ENCODE measurements around the gene CLIP1.

CLIP1 gene

DNA sequence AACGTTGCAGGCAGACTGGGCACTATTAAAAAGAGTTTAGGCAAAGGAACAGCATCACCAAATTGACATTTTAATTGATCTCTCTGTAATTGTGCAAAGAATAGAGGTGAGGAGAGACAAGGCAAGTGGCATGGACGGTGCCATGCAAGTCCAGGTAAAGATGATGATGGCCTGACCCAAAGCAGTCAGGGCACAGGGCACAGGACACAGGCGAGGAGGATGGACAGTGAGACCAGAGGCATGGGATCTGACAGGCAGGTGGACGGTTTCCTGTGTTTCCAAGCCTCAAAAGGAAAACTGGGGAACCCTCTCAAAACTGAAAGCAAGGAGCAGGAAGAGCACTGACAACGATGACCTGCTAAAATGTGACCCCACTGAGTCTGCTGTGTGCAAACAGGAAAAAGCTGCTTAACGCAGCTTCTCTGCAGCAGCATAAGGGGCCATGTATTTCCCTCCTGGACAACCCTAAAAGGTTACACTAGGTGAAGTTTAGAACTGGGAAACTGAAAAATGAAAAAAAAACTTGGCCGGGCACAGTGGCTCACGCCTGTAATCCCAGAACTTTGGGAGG, 50.9 kb downstream of the CLIP1 start:
- TF ChIP-seq TCF12 (IDR thresholded peaks at IDR 0.05; ENCODE audit: low read depth) = no peak
- TF ChIP-seq, protein P1, sequence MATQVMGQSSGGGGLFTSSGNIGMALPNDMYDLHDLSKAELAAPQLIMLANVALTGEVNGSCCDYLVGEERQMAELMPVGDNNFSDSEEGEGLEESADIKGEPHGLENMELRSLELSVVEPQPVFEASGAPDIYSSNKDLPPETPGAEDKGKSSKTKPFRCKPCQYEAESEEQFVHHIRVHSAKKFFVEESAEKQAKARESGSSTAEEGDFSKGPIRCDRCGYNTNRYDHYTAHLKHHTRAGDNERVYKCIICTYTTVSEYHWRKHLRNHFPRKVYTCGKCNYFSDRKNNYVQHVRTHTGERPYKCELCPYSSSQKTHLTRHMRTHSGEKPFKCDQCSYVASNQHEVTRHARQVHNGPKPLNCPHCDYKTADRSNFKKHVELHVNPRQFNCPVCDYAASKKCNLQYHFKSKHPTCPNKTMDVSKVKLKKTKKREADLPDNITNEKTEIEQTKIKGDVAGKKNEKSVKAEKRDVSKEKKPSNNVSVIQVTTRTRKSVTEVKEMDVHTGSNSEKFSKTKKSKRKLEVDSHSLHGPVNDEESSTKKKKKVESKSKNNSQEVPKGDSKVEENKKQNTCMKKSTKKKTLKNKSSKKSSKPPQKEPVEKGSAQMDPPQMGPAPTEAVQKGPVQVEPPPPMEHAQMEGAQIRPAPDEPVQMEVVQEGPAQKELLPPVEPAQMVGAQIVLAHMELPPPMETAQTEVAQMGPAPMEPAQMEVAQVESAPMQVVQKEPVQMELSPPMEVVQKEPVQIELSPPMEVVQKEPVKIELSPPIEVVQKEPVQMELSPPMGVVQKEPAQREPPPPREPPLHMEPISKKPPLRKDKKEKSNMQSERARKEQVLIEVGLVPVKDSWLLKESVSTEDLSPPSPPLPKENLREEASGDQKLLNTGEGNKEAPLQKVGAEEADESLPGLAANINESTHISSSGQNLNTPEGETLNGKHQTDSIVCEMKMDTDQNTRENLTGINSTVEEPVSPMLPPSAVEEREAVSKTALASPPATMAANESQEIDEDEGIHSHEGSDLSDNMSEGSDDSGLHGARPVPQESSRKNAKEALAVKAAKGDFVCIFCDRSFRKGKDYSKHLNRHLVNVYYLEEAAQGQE (IDR thresholded peaks at IDR 0.05; ENCODE audit: low read depth) = no peak
- no peak for TF ChIP-seq YY1 (IDR thresholded peaks at IDR 0.05; ENCODE audit: low read depth)
- TF ChIP-seq CEBPB (IDR thresholded peaks at IDR 0.05) = no peak
- no peak for TF ChIP-seq FOXM1 (IDR thresholded peaks at IDR 0.05; ENCODE audit: borderline replicate concordance, low read depth)

DNA sequence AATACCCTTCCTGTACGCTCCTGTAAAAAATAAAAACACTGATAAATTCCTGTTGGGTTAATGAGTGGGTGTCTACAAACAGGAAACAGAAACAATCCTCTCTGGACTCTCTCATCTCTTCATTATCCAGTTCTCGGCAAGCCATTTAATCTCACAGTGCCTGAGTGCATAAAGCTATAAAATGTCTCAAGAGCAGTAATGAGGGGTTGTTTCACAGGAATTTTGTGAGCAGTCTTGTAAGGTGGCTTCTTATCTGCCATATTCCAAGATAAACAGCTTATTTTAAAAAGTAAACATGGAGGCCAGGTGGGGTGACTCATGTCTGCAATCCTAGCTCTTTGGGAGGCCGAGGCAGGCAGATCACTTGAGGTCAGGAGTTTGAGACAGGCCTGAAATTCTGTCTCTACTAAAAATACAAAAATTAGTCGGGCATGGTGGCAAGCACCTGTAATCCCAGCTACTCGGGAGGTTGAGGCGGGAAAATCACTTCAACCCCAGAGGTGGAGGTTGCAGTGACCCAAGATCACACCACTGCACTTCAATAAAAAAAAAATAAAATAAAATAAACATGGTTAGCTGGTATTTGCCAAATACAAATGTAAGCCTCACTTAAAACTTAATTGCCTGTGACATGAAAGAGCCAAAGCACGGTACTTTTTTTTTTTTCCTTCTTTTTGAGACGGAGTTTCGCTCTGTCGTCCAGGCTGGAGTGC, 54.0 kb downstream of the CLIP1 start:
- TF ChIP-seq ZBTB7A (IDR thresholded peaks at IDR 0.05; ENCODE audit: low read depth) = no peak
- TF ChIP-seq NFIC (IDR thresholded peaks at IDR 0.05) = no peak
- no peak for TF ChIP-seq YY1 (IDR thresholded peaks at IDR 0.05; ENCODE audit: low read depth)
- no peak for TF ChIP-seq EGR1 (IDR thresholded peaks at IDR 0.05)
- no peak for TF ChIP-seq CREB1 (IDR thresholded peaks at IDR 0.05; ENCODE audit: low read depth)
- no peak for TF ChIP-seq FOXM1 (IDR thresholded peaks at IDR 0.05; ENCODE audit: borderline replicate concordance, low read depth)
- TF ChIP-seq, protein P2, sequence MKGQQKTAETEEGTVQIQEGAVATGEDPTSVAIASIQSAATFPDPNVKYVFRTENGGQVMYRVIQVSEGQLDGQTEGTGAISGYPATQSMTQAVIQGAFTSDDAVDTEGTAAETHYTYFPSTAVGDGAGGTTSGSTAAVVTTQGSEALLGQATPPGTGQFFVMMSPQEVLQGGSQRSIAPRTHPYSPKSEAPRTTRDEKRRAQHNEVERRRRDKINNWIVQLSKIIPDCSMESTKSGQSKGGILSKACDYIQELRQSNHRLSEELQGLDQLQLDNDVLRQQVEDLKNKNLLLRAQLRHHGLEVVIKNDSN (IDR thresholded peaks at IDR 0.05) = no peak

DNA sequence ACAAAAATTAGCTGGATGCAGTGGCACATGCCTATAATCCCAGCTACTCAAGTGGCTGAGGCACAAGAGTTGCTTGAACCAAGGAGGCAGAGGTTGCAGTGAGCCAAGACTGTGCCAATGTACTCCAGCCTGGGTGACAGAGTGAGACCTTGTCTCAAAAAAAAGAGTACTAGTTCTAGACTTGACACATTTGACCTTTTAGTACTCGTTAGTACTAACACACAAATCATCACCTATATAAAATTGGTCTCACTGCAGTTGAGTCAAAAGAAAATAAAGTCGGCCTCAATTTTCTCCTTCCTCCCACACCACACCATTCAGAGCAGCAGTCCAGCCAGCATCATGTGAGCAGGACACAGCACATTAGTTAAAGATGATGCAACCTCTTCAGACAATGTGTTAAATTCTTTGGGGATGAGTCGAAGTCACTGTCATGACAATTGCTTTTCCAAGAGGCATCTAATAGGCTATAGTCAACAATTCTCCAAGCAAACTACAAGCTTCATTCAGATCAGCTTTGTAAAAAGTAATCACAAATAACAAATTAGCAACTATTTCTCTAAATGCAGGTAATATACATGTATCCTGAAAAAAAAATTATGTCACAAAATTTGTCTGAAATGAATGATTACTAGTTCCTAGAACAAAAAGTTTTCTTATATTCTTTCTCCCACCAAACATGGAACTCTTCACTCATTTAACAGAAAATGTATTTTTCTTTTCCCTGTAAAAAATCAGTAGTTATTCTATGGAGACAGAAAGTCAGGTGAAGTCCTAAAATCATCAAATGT, 55.6 kb downstream of the CLIP1 start:
- TF ChIP-seq CREB1 (IDR thresholded peaks at IDR 0.05; ENCODE audit: low read depth) (no peak), TAF1 (IDR thresholded peaks at IDR 0.05; ENCODE audit: low read depth) (no peak), RAD21 (IDR thresholded peaks at IDR 0.05; ENCODE audit: low read depth) (no peak), EP300 (IDR thresholded peaks at IDR 0.05; ENCODE audit: borderline replicate concordance) (peak; percentile 24; the same call in 1 of the 2 replicates), CEBPB (IDR thresholded peaks at IDR 0.05) (peak; percentile 89), NFIC (IDR thresholded peaks at IDR 0.05) (no peak), TEAD4 (IDR thresholded peaks at IDR 0.05) (peak; percentile 68), YY1 (IDR thresholded peaks at IDR 0.05; ENCODE audit: low read depth) (0 out of 2 replicates have a peak, but pooled peaks have one; percentile 13), FOXM1 (IDR thresholded peaks at IDR 0.05; ENCODE audit: borderline replicate concordance, low read depth) (no peak), EGR1 (IDR thresholded peaks at IDR 0.05) (no peak), ZBTB7A (IDR thresholded peaks at IDR 0.05; ENCODE audit: low read depth) (no peak), TCF12 (IDR thresholded peaks at IDR 0.05; ENCODE audit: low read depth) (no peak)
- TF ChIP-seq, protein P2 (IDR thresholded peaks at IDR 0.05) = peak; percentile 64
- TF ChIP-seq, protein P1 (IDR thresholded peaks at IDR 0.05; ENCODE audit: low read depth) = no peak
- TF ChIP-seq, protein P3, sequence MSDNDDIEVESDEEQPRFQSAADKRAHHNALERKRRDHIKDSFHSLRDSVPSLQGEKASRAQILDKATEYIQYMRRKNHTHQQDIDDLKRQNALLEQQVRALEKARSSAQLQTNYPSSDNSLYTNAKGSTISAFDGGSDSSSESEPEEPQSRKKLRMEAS (IDR thresholded peaks at IDR 0.05) = peak; percentile 49; the same call in 1 of the 2 replicates

DNA sequence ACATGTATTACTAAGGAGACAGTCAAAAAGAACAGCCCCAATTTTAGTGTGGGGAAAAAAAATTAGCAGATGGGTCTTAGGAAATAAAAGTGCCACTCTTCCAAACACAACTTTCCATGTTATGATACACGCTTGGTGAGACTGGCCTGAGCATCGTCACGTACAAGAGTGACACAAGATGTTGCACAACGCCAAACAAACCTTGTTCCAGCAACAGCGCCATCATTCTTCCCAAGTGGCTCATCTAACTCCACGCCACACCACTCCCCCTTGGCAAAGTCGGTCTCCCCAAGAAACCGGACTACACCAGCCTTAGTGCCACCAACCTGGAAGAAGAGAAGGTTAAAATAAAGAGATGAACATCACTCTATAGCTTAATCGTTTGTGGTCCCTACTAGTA, 58.7 kb downstream of the CLIP1 start:
- TF ChIP-seq, protein P1 (IDR thresholded peaks at IDR 0.05; ENCODE audit: low read depth) = no peak
- TF ChIP-seq RAD21 (IDR thresholded peaks at IDR 0.05; ENCODE audit: low read depth) = no peak
- TF ChIP-seq, protein P3 (IDR thresholded peaks at IDR 0.05) = no peak
- TF ChIP-seq, protein P2 (IDR thresholded peaks at IDR 0.05) = no peak
- TF ChIP-seq TCF12 (IDR thresholded peaks at IDR 0.05; ENCODE audit: low read depth) = no peak
- no peak for TF ChIP-seq EGR1 (IDR thresholded peaks at IDR 0.05)
- no peak for TF ChIP-seq ZBTB7A (IDR thresholded peaks at IDR 0.05; ENCODE audit: low read depth)
- TF ChIP-seq TEAD4 (IDR thresholded peaks at IDR 0.05) = no peak
- no peak for TF ChIP-seq NFIC (IDR thresholded peaks at IDR 0.05)
- no peak for TF ChIP-seq YY1 (IDR thresholded peaks at IDR 0.05; ENCODE audit: low read depth)
- no peak for TF ChIP-seq FOXM1 (IDR thresholded peaks at IDR 0.05; ENCODE audit: borderline replicate concordance, low read depth)
- TF ChIP-seq TAF1 (IDR thresholded peaks at IDR 0.05; ENCODE audit: low read depth) = no peak
